Metanephros (tissue), 2 donors: ENCODE results near the gene KIF1C. TPM values are rescaled to one million over a fixed set of nuclear protein-coding genes. Genes with fewer than 3 reads are reported as not detected.

ENCODE experiments used
- small RNA-seq: library from RNA; depleted of rRNA; stranded (forward); fragments of <200 nt; gene quantifications from one replicate; pipeline ENCODE3, GENCODE V24; 2014; ENCODE audit warnings: low replicate concordance
- total RNA-seq: library from RNA; depleted of rRNA; stranded (reverse); fragments of >200 nt; gene quantifications from one replicate; pipeline ENCODE4 v1.2.3, GENCODE V29; 2014

The KIF1C gene
- total RNA-seq: 44.0 TPM

DNA sequence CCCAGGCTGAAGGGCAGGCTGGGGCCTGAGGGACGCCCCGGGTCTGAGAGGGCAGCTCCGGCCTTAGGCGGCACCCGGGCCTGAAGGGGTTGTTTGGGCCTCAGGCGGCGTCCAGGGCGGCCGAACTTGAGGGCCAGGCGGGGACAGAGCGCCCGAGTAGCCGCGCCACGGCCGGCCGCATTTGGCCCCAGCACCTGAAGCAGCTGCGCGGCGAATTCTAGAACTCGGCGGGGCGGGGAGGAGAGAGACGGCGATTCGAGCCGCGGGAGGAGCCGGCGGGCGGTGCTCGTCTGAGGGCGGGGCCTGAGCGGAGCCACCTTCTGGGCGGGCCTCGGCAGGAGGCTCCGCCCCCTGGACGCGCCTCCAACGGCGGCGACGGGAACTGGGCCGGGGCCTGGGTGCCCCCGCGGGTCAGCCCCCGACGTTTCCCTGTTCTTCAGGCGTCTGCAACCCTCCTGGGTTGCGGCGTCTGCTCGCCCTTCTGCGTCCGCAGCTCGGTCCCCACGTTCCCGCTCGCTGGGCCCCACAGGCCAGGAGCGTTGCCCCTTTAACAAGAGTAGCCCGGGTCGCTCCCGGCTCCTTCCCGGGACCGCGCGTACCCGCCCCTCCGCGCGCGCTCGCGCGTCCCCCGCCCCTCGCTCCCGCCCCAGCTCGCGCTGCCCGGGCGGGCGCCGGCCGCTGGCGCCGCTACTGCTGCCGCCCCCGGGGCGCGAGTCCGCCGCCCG, at the start of gene KIF1C, which contains the start of gene INCA1:
Gene KIF1C, plus strand, starts transcription at position 649 of the 725 bp plus-strand sequence. CDS start 2,297 bp downstream, outside the sequence.
Gene INCA1, minus strand, starts transcription at position 221 of the 725 bp plus-strand sequence. CDS start 3,085 bp downstream, outside the sequence.

DNA sequence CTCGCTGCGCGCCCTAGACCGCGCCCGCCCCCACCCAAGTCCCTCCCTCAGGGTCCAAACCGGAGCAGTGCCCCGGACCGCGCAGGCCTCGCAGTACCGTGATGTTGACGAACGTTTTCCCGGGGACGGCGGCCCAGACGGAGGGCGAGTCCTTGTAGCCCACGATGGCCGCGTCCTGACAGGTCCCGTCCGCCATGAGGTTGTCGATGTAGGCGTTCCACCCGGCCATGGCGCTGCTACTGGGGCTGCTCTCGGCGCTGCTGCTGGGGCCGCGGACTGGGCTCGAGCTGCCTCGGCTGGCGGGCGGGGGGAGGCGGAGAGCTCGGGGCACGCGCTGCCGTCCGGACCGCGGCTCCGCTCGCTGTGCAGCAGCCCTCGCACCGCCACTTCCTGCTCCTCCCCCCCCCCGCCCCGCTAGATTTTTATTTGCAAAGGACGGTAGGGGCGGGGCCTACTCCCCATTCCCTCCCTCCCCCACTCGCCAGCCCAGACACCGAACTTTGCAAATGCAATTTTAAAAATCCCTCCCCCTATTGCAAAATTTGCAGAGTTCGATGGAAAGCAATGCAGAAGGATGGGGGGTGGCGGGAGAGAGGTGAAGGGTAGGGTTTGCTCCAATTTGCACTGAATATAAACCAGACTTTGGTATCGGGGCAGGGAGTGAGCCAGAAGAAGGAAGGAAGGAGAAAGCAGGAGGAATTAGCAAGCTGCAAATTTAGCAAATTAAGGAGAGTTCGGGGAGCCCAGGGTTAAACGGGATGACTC, 49.4 kb upstream of the KIF1C start, which contains the start of gene PFN1:
Gene PFN1, minus strand, starts transcription at position 365 of the 765 bp plus-strand sequence. Its CDS starts 136 bp downstream, at position 229.

DNA sequence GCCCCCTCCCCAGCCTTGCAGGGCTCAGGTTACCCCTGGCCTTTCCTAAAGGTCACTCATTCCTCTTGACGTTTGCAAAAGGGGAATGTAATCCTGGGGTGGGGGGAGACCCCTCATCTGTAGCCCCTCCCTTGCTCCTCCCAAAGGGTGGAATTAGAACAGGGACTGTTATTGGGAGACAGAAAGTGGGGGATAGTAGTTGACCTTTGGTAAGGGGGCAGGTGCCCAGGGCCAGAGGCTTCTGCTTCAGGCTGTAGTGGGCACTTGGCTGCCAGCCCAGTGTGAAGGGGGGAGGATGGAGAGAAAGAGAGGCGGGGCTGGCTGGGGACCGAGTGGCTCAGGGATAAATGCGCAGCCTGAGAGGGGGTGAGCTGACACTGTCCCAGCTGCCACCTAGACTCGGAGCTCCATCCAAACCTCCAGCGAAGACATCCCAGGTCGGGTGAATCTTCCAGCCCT, 47.0 kb upstream of the KIF1C start, which contains the start of gene ENO3:
Gene ENO3, plus strand, starts transcription at position 374 of the 459 bp plus-strand sequence. CDS start 711 bp downstream, outside the sequence.

DNA sequence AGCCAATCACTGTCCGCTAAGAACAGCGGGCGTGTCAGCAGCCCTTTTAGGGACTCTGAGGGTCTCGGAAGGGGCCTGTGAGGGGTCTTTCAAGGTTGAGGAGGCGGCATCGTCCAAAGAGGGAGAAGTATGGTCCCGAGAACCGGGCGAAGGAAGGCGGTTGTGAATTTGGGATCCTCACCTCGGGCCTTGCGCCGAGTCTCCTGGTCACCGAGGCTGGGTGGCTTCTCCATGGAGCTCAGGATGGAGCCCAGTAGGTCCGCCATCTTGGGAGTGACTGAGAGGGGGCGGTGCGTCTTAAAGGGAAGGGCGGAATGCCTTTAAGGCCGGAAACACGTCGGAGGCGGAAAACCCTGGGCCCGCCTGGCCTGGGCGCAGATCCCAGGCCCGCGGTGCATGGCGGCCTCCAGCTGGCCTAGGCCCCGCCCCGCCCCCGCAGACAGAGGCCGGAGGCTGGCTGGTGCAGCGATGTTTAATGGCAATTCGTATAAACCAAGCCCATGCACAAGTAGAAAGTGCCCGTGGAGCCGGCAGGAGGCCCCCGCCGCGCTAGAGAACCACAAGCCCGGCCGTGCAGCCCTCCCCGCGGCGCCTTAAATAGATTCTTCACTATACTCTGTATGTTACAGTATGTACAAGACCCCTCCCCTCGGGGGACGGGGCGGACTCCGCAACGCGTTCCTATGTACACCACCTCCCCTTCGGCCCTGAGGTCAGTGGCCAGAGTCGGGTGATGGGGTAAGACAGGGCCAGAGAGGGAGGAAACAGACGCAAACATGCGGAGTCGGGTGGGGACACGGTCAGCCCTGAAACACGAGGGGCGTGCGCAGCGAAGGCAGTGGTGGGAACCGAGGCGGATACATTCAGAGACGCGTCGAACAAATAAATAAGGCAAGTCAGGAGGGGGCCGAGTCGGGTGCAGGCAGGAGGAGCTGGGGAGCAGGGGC, 29.9 kb upstream of the KIF1C start, which contains the start of gene SPAG7:
Gene SPAG7, minus strand, starts transcription at position 279 of the 947 bp plus-strand sequence. Its CDS starts 13 bp downstream, at position 266.

DNA sequence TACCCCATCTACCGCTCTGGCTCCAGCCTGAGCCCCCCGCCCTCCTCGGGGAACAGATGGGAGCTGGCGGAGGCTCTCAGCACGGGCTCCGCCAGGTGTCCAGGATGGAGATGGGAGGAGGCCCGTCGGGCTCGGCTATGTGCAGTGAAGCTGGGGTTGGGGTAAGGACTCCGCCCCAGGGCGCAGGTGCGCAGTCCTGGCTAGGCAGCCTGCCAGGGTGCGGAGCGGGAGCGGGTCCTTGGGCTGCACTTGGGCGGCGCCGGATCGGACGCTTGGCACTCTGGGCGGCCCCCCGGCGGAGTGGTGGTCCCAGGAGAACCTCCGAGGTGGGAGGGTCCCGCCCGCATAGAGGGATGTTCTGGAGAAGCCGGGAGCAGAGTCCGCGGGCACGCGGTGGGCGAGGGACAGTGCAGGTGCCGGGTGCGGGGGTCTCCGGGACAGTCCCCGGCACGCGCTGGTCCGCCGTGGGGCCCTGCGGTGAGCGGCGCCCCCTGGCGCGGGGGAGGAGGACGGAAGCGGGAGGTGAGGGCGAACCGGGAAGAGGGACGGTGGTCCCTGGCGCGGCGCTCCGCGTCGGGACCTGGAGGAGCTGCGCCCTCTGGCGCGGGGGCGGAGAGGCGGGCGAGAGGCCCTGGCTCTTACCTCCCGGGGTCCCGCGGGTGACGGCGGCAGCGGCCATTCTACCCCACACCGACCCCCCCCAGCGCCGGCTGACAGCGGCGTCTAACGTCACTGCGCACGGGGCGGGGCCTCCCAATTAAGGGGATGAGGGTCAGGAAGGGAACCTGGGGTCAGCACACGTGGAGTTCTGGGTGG, 10.6 kb upstream of the KIF1C start, which contains the start of gene CAMTA2:
Gene CAMTA2, minus strand, starts transcription at position 725 of the 816 bp plus-strand sequence. CDS start 1,453 bp downstream, outside the sequence.

DNA sequence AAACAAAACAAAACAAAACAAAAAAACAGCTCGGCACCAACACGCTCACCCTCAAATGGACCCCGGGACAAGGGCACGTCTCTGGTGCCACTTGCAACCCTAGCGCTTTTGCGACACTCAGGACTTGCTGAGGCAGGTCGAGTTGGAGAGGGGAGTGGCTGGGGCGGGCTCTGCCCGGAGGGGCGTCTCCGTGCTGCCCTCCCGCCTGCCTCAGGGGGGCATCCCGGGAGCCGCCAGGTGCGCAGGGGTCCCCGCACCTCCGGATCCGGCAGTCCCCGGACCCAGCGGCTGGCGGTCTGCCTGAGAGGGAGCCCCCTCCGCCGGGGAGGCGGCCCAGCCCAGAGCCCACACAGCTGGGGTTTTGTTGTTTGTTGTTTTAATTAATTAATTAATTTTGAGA, 37.6 kb downstream of the KIF1C start, which contains the start of gene SLC52A1:
Gene SLC52A1, minus strand, starts transcription at position 112 of the 400 bp plus-strand sequence. CDS start 820 bp downstream, outside the sequence.

Small RNA genes within 50 kb of the gene (small RNA-seq; reads per million reads assigned to genes)
- not detected for gene MIR6864
- gene MIR6865: not detected

Other genes starting within 250 kb of the KIF1C start
- gene TM4SF5, start 226.1 kb upstream of the KIF1C start, total RNA-seq: 0.53 TPM
- gene VMO1, start 211.6 kb upstream of the KIF1C start, total RNA-seq: 1.9 TPM
- gene GLTPD2, start 209.0 kb upstream of the KIF1C start, total RNA-seq: 5.0 TPM
- gene PSMB6, start 201.8 kb upstream of the KIF1C start, total RNA-seq: 118 TPM
- gene PLD2, start 190.8 kb upstream of the KIF1C start, total RNA-seq: 28.2 TPM
- 46.9 TPM for gene MINK1, start 164.6 kb upstream of the KIF1C start, total RNA-seq
- 5.6 TPM for gene C17orf107, start 98.4 kb upstream of the KIF1C start, total RNA-seq
- 1.9 TPM for gene CHRNE, start 94.9 kb upstream of the KIF1C start, total RNA-seq
- gene GP1BA, start 65.7 kb upstream of the KIF1C start, total RNA-seq: 0.88 TPM
- gene SLC25A11, start 57.9 kb upstream of the KIF1C start, total RNA-seq: 70.5 TPM
- 33.1 TPM for gene RNF167, start 57.7 kb upstream of the KIF1C start, total RNA-seq
- gene PFN1, start 49.4 kb upstream of the KIF1C start, total RNA-seq: 419 TPM
- 699 TPM for gene ENO3, start 46.8 kb upstream of the KIF1C start, total RNA-seq
- 76.4 TPM for gene SPAG7, start 30.1 kb upstream of the KIF1C start, total RNA-seq
- gene CAMTA2, start 10.3 kb upstream of the KIF1C start, total RNA-seq: 15.8 TPM
- gene INCA1, start 428 bp upstream of the KIF1C start, total RNA-seq: 0.58 TPM
- gene SLC52A1, start 37.5 kb downstream of the KIF1C start, total RNA-seq: 0.58 TPM
- 6.9 TPM for gene ZFP3, start 80.5 kb downstream of the KIF1C start, total RNA-seq
- 10.4 TPM for gene ZNF232, start 113.9 kb downstream of the KIF1C start, total RNA-seq
- gene USP6, start 118.1 kb downstream of the KIF1C start, total RNA-seq: 1.7 TPM
- 17.3 TPM for gene ZNF594, start 193.9 kb downstream of the KIF1C start, total RNA-seq
- gene SCIMP, start 236.9 kb downstream of the KIF1C start, total RNA-seq: 1.8 TPM